ENCODE data around the gene SLC66A1.
"Not testable (repeated sequence)": the region's sequence is repeated elsewhere in the genome, so short reads cannot be mapped to it uniquely, and the experiment has no call there.

DNA sequence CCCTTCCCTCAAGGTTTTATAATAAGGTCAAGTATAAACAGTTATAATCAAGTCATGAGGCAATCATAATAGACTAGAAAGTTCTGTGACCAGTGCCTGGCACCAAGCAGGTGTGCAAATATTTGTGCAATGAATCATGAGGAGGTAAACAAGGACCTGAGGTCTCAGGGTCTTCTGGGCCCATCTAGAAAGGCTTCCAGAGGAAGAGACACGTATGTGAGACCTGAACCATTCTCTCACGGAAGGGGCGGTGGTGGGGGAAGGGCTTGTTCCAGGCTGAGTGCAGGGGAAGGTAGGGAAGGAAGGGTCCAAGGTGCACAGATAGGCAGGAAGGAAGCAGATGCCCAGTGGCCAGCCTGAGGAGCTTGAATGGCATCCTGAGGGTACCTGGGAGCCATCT, 26.8 kb upstream of the SLC66A1 start:
- TF ChIP-seq, protein P1, sequence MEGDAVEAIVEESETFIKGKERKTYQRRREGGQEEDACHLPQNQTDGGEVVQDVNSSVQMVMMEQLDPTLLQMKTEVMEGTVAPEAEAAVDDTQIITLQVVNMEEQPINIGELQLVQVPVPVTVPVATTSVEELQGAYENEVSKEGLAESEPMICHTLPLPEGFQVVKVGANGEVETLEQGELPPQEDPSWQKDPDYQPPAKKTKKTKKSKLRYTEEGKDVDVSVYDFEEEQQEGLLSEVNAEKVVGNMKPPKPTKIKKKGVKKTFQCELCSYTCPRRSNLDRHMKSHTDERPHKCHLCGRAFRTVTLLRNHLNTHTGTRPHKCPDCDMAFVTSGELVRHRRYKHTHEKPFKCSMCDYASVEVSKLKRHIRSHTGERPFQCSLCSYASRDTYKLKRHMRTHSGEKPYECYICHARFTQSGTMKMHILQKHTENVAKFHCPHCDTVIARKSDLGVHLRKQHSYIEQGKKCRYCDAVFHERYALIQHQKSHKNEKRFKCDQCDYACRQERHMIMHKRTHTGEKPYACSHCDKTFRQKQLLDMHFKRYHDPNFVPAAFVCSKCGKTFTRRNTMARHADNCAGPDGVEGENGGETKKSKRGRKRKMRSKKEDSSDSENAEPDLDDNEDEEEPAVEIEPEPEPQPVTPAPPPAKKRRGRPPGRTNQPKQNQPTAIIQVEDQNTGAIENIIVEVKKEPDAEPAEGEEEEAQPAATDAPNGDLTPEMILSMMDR (IDR thresholded peaks at IDR 0.05; ENCODE audit: extremely low read depth in 1 of 2, insufficient read depth in 1 of 2, low read depth in 1 of 2, low read length in 2 of 2), result not testable (repeated sequence)
- TF ChIP-seq EZH2 (IDR thresholded peaks at IDR 0.05; ENCODE audit: borderline replicate concordance, low read depth, low read length, severe bottlenecking); MAX (IDR thresholded peaks at IDR 0.05; ENCODE audit: insufficient read depth, insufficient read length); POLR2A (IDR thresholded peaks at IDR 0.05; ENCODE audit: low read depth, low read length); POLR2AphosphoS5 (IDR thresholded peaks at IDR 0.05; ENCODE audit: insufficient read depth, low read depth, low read length): not testable (repeated sequence)

Data from endothelial cell of umbilical vein (primary cell).